ENCODE results near the gene STK11.
A peak's percentile ranks its signal among the peaks of the same experiment; 100 is the strongest.

Gene STK11

DNA sequence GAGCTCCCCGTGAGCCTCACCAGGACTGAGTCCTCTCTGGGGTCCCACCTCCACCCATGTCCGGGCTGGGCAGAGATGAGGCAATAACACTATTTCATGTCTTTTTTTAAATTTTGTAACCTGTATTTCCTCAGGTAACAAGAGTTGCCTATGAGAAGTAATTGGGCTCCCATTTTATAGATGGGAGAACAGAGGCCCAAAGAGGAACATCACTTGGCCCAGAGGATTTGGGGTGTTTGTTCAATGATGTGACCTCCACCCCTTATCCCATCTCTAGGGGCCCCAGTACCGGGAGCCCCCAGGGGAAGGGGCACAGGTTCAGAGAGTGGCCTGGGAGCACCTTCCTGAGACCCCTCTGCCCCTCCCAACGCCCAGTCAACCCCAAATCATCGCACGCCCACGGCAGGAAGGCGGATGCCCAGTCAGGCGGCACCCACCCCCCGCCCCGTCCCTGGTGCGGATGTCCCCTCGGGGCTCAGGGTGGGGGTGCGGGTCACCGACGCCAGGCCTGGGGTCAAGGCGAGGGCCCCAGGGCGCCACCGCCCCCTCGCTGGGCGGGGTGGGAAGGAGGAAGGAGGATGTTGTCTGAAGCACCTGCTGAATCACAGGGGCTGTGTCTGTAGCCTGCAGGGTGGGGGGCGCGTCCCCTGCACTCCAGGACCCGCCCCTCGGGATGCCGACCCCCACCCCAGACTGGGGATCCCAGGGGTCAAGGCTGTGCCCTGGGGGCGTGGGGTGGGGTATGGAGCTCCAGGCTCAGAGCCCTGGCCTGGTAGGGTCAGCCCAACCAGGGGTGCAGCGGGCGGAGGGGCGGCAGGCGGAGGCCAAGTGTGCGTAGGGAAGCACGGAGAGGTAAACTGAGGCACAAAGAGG, 54.5 kb downstream of the STK11 start:
- TF ChIP-seq, protein P1, sequence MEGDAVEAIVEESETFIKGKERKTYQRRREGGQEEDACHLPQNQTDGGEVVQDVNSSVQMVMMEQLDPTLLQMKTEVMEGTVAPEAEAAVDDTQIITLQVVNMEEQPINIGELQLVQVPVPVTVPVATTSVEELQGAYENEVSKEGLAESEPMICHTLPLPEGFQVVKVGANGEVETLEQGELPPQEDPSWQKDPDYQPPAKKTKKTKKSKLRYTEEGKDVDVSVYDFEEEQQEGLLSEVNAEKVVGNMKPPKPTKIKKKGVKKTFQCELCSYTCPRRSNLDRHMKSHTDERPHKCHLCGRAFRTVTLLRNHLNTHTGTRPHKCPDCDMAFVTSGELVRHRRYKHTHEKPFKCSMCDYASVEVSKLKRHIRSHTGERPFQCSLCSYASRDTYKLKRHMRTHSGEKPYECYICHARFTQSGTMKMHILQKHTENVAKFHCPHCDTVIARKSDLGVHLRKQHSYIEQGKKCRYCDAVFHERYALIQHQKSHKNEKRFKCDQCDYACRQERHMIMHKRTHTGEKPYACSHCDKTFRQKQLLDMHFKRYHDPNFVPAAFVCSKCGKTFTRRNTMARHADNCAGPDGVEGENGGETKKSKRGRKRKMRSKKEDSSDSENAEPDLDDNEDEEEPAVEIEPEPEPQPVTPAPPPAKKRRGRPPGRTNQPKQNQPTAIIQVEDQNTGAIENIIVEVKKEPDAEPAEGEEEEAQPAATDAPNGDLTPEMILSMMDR (IDR thresholded peaks at IDR 0.05; ENCODE audit: low read depth, low read length, missing control alignments), result no peak
- DNase-seq (ENCODE audit: low read depth), result no peak
- H3K4me3 ChIP-seq (ENCODE audit: low read depth, low read length), result peak overlapping the region; percentile 54

DNA sequence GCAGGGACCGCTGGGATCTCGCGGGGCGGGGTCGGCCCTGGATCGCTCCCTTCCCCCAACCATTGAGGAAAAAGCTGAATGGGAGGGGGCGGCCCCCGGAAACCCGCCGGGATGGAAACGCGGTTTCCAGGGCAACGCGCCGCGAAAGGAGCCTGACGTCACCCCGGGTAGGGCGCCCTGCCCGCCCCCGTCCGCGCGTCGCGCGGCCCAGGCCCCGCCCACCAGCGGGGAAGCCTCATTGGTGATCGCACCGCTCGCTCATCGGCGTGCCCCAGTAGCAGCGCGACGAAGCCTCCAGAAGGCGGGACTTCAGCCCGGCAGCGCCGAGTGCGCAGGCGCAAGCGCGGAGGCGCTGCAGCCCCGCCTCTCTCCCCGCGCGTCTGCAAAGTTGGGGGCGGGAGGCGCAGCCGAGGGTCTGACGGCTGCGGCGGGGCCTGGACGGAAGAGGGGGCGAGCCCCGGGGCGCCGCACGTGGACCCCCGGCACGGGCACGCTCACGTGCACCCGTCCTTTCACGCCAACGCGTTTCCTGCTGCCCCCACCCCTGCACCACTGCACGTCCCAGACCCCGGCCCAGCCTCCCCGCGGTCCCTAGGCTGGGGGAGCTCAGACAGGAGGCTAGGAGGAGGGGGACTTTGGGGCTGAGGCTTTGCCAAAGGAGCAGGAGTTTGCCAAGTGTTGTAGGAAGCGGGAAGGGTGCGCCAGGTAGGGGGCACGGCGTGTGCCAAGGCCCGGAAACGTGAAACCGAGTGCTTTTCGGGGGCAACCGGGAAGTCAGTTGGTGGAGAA, 55.4 kb downstream of the STK11 start:
- no peak for DNase-seq (ENCODE audit: low read depth)
- H3K4me3 ChIP-seq (ENCODE audit: low read depth, low read length), result peak overlapping the region; percentile 72
- TF ChIP-seq, protein P1 (IDR thresholded peaks at IDR 0.05; ENCODE audit: low read depth, low read length, missing control alignments), result no peak

DNA sequence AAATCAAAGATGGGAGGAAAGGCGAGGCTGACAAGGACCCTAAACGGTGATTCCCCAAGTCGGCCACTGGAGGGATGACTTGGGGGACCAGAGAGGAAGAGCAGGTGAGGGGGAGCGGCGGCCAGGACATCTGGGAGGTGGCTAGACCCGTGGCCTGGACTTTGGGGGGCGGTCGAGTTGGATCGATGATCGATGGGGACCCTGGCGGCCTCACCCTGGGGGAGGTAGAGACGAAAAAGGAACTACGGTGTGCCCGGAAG, 55.9 kb downstream of the STK11 start:
- TF ChIP-seq, protein P1 (IDR thresholded peaks at IDR 0.05; ENCODE audit: low read depth, low read length, missing control alignments), result peak; percentile 39
- DNase-seq (ENCODE audit: low read depth), result no peak
- H3K4me3 ChIP-seq (ENCODE audit: low read depth, low read length), result peak overlapping the region; percentile 72

DNA sequence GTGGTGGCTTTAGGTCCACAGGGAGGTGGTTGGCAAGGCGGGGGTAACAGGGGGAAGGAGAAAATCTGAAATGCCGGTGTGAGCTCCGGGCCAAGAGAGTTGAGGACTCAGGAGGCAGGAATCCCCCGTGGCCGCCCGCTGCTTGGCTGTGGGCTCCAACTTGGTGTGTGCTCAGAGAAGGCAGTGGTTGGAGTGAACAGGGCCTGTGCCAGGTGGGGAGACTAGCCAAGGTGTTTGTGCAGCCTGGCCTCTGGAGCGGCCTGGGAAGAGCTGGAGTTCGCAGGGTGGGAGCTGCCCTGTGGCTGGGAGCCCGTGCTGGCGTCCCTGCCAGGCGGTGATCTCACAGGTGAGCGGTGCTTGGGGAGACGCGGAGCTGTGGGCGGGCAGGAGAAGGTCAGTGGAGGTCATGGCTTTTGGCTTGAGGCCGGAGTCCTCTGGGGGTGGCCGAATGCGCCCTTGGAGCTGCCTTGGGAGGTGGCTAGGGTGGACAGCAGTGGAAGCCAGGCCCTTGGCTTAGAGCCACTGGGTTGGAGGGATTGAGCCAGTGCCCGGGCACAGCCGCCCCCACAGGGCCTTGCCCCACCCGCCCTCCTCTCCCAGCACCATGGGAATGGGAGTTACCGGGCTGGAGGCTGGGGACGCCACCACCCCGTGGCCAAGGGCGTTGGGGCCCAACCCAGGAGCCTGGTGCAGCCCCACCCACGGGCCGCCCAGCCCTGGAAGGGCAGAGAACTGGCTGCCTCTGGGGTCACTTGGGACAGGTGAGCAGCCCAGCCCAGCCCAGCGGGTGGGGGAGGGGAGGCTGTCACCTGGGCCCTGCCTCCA, 56.4 kb downstream of the STK11 start:
- no peak for DNase-seq (ENCODE audit: low read depth)

DNA sequence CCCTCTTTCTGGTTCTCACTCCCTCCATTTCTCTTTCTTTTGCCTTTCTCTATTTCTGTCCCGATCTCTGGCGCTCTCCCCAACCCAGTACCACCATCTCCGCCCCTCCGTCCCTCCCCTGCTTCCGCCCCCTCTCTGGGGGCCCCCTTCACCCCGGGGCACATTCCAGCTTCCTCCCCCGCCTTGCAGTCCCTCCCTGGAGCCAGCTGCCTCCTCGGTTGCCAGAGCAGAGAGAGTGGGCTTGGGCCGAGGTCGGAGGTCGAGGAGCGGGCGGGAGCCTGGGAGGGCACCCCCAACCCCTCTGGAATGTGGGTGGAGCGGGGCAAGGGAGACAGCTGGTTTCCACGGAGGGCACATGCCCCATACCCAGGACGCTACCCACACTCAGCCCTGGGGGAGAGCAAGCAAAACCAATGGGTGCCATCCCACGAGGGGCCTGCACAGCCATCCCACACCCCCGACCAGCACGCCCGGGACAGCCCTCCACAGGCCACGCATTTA, 57.1 kb downstream of the STK11 start:
- TF ChIP-seq, protein P1 (IDR thresholded peaks at IDR 0.05; ENCODE audit: low read depth, low read length, missing control alignments), result no peak
- no peak for DNase-seq (ENCODE audit: low read depth)
- peak overlapping the region; percentile 72 for H3K4me3 ChIP-seq (ENCODE audit: low read depth, low read length)

More for the DNA sequence above, 56.4 kb downstream of the STK11 start:
- H3K4me3 ChIP-seq (ENCODE audit: low read depth, low read length), result peak overlapping the region; percentile 72
- TF ChIP-seq, protein P1 (IDR thresholded peaks at IDR 0.05; ENCODE audit: low read depth, low read length, missing control alignments), result no peak

DNA sequence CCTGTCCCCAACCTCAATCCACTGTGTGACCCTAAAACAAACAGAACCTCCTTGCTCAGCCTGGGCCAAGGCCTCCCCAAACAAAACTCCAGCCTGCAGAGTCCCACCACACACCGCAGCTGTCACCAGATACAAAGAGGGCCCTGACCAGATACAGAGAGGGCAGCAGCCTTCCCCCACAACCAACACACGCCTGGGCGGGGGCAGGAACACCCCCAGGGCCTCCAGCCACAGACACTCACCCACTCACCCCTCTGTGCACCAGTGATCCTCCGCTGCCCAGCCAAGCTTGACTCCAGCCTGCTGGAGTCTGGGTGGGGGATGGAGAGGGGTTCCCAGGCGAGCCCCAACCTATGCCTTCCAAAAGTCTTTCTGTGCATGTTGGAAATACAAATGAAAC, 57.6 kb downstream of the STK11 start:
- no peak for DNase-seq (ENCODE audit: low read depth)
- TF ChIP-seq, protein P1 (IDR thresholded peaks at IDR 0.05; ENCODE audit: low read depth, low read length, missing control alignments), result no peak
- peak overlapping the region; percentile 72 for H3K4me3 ChIP-seq (ENCODE audit: low read depth, low read length)

Measured in GM12864 (cell line).